NOMO-1 (cell line): ENCODE data around the gene CLINT1.

Experiments used
- DNase-seq, 2 experiments: peaks; one replicate each; lab custom pipeline; 2025; ENCODE audit not compliant: unreplicated experiment in 2 of 2; lab: John Stamatoyannopoulos, UW

The CLINT1 gene

GRCh38 chr5:157766442-157766841 lies 92.5 kb downstream of the CLINT1 start:
- no peak for DNase-seq

- no peak for DNase-seq
Measured at GRCh38 chr5:157764531-157764930, 94.4 kb downstream of the CLINT1 start.

GRCh38 chr5:157761690-157762621 lies 97.0 kb downstream of the CLINT1 start:
- peak; percentile 7 to 52 for DNase-seq

GRCh38 chr5:157758706-157759105 lies 100.2 kb downstream of the CLINT1 start:
- DNase-seq = no peak

- no peak for DNase-seq
Measured at GRCh38 chr5:157756122-157756521, 102.8 kb downstream of the CLINT1 start.

- no peak for DNase-seq
Measured at GRCh38 chr5:157750320-157750719, 108.6 kb downstream of the CLINT1 start.

GRCh38 chr5:157749462-157749799 lies 109.5 kb downstream of the CLINT1 start:
- no peak for DNase-seq

GRCh38 chr5:157748760-157749461 lies 110.0 kb downstream of the CLINT1 start:
- DNase-seq = no peak

GRCh38 chr5:157747766-157748700 lies 110.9 kb downstream of the CLINT1 start:
- DNase-seq = no peak

- no peak for DNase-seq
Measured at GRCh38 chr5:157747173-157747740, 111.7 kb downstream of the CLINT1 start.

- DNase-seq = no peak
Measured at GRCh38 chr5:157745041-157745456, 113.9 kb downstream of the CLINT1 start.

- no peak for DNase-seq
Measured at GRCh38 chr5:157744051-157745011, 114.6 kb downstream of the CLINT1 start.

GRCh38 chr5:157743163-157744050 lies 115.5 kb downstream of the CLINT1 start, which contains the start of gene LSM11:
Gene LSM11, plus strand, starts transcription at chr5:157743712. Its CDS starts 39 bp downstream, at chr5:157743751.
- peak; percentile 84 to 86 for DNase-seq

- DNase-seq = no peak
Measured at GRCh38 chr5:157741131-157741530, 117.8 kb downstream of the CLINT1 start.

- peak in 1 of 2 experiments; percentile 11 for DNase-seq
Measured at GRCh38 chr5:157740229-157740610, 118.7 kb downstream of the CLINT1 start.

- no peak for DNase-seq
Measured at GRCh38 chr5:157739388-157740228, 119.3 kb downstream of the CLINT1 start.

GRCh38 chr5:157735991-157736390 lies 123.0 kb downstream of the CLINT1 start:
- DNase-seq = no peak
